WTC11 (cell line): ENCODE data around the gene GUCA2A. TPM values are rescaled to one million over a fixed set of nuclear protein-coding genes. Genes with fewer than 3 reads are reported as not detected.

Experiments used
- ATAC-seq: fragments of 200-7000 bp; cut with Tn5 transposase; 2 replicates; pipeline ENCODE4 v1.10.0; 2021; ENCODE audit warnings: mild to moderate bottlenecking, moderate library complexity
- CTCF ChIA-PET: fragments of 300-600 bp; sonication (Branson Sonifier 250); formaldehyde crosslinking; loops from one replicate; lab custom pipeline; 2021; ENCODE audit warnings: antibody characterized with exemption; lab: Charles Lee
- POLR2A ChIA-PET: fragments of 350-600 bp; sonication (Branson Sonifier 250); formaldehyde crosslinking; loops from one replicate; lab custom pipeline; 2021; ENCODE audit warnings: antibody characterized with exemption; lab: Charles Lee
- DNase-seq: peaks from one replicate; pipeline ENCODE4 v3.0.0; 2021; ENCODE audit warnings: low spot score
- H3K27ac Mint-ChIP-seq: 2 replicates; pipeline ENCODE4 v1.8.0; 2021; ENCODE audit warnings: mixed read lengths
- H3K27me3 Mint-ChIP-seq: 2 replicates; pipeline ENCODE4 v1.8.0; 2021; ENCODE audit warnings: low read depth, mild to moderate bottlenecking, moderate library complexity, mixed read lengths
- H3K36me3 Mint-ChIP-seq: 2 replicates; pipeline ENCODE4 v1.8.0; 2021; ENCODE audit warnings: mixed read lengths
- H3K4me1 Mint-ChIP-seq: 2 replicates; pipeline ENCODE4 v1.8.0; 2022; ENCODE audit warnings: mixed read lengths
- H3K4me3 Mint-ChIP-seq: 2 replicates; pipeline ENCODE4 v1.8.0; 2021; ENCODE audit warnings: mild to moderate bottlenecking, moderate library complexity, mixed read lengths
- H3K9me3 Mint-ChIP-seq: 2 replicates; pipeline ENCODE4 v1.8.0; 2021; ENCODE audit warnings: mixed read lengths
- ATF1 ChIP-seq: sonication (generic); formaldehyde crosslinking; IDR thresholded peaks from 2 replicates; pipeline ENCODE4 v1.8.1; 2023; ENCODE audit warnings: mild to moderate bottlenecking, moderate library complexity, missing genetic modification reagents
- CBFB ChIP-seq: sonication (generic); formaldehyde crosslinking; IDR thresholded peaks from 2 replicates; pipeline ENCODE4 v1.8.1; 2022; ENCODE audit warnings: mild to moderate bottlenecking, low read depth, missing genetic modification reagents
- E2F1 ChIP-seq: sonication (generic); formaldehyde crosslinking; IDR thresholded peaks from 2 replicates; pipeline ENCODE4 v1.8.0; 2022; ENCODE audit warnings: mild to moderate bottlenecking, missing genetic modification reagents
- GTF2I ChIP-seq: fragments of 250-450 bp; sonication (Bioruptor Pico); conservative IDR thresholded peaks from 2 replicates; pipeline ENCODE4 v1.4.0; 2021; ENCODE audit warnings: mild to moderate bottlenecking
- NR1H2 ChIP-seq: sonication (generic); formaldehyde crosslinking; IDR thresholded peaks from 2 replicates; pipeline ENCODE4 v1.9.0; 2021; ENCODE audit warnings: mild to moderate bottlenecking, moderate library complexity, missing genetic modification reagents
- NR2C2 ChIP-seq: sonication (generic); formaldehyde crosslinking; IDR thresholded peaks from 2 replicates; pipeline ENCODE4 v1.8.0; 2022; ENCODE audit warnings: mild to moderate bottlenecking, missing genetic modification reagents
- NR3C1 ChIP-seq: sonication (generic); formaldehyde crosslinking; conservative IDR thresholded peaks from 2 replicates; pipeline ENCODE4 v1.8.1; 2023; ENCODE audit warnings: low read depth, mild to moderate bottlenecking, missing genetic modification reagents
- RORB ChIP-seq: fragments of 250-450 bp; sonication (Bioruptor Pico); IDR thresholded peaks from 2 replicates; pipeline ENCODE4 v1.9.0; 2021; ENCODE audit warnings: mild to moderate bottlenecking
- SOX15 ChIP-seq: fragments of 250-450 bp; sonication (Bioruptor Pico); IDR thresholded peaks from 2 replicates; pipeline ENCODE4 v1.9.0; 2021; ENCODE audit warnings: mild to moderate bottlenecking
- TCF7 ChIP-seq: sonication (generic); formaldehyde crosslinking; IDR thresholded peaks from 2 replicates; pipeline ENCODE4 v1.8.0; 2022; ENCODE audit warnings: mild to moderate bottlenecking, low read depth, missing genetic modification reagents, moderate library complexity
- ZNF121 ChIP-seq: sonication (generic); formaldehyde crosslinking; IDR thresholded peaks from 2 replicates; pipeline ENCODE4 v1.8.0; 2023; ENCODE audit warnings: missing genetic modification reagents
- ZNF232 ChIP-seq: sonication (generic); formaldehyde crosslinking; IDR thresholded peaks from 2 replicates; pipeline ENCODE4 v1.8.0; 2022; ENCODE audit warnings: mild to moderate bottlenecking, missing genetic modification reagents
- ZNF281 ChIP-seq: sonication (generic); formaldehyde crosslinking; IDR thresholded peaks from 2 replicates; pipeline ENCODE4 v1.8.0; 2023; ENCODE audit warnings: mild to moderate bottlenecking, missing genetic modification reagents
- ZNF423 ChIP-seq: fragments of 250-450 bp; sonication (Bioruptor Pico); IDR thresholded peaks from 2 replicates; pipeline ENCODE4 v2.1.2; 2022; ENCODE audit warnings: mild to moderate bottlenecking, moderate library complexity
- ZNF671 ChIP-seq: fragments of 250-450 bp; sonication (Bioruptor Pico); IDR thresholded peaks from 2 replicates; pipeline ENCODE4 v1.8.0; 2021; ENCODE audit warnings: mild to moderate bottlenecking
- total RNA-seq: library from RNA; stranded (reverse); gene quantifications from 3 replicates; pipeline ENCODE4 v1.2.3, GENCODE V29; 2021
- TF ChIP-seq, protein P1 (sequence below): sonication (generic); formaldehyde crosslinking; IDR thresholded peaks from 2 replicates; pipeline ENCODE4 v1.8.1; 2022; ENCODE audit warnings: low read depth, mild to moderate bottlenecking, moderate library complexity, missing genetic modification reagents, borderline replicate concordance
- TF ChIP-seq, protein P2 (sequence below): fragments of 250-450 bp; sonication (Bioruptor Pico); IDR thresholded peaks from 2 replicates; pipeline ENCODE4 v1.9.0; 2021; ENCODE audit warnings: mild to moderate bottlenecking, borderline replicate concordance
- TF ChIP-seq, protein P3 (sequence below): sonication (generic); formaldehyde crosslinking; conservative IDR thresholded peaks from 2 replicates; pipeline ENCODE4 v1.8.1; 2022; ENCODE audit warnings: mild to moderate bottlenecking, missing genetic modification reagents

The GUCA2A gene
- total RNA-seq, 1 experiment from 2014 or later = not detected

DNA sequence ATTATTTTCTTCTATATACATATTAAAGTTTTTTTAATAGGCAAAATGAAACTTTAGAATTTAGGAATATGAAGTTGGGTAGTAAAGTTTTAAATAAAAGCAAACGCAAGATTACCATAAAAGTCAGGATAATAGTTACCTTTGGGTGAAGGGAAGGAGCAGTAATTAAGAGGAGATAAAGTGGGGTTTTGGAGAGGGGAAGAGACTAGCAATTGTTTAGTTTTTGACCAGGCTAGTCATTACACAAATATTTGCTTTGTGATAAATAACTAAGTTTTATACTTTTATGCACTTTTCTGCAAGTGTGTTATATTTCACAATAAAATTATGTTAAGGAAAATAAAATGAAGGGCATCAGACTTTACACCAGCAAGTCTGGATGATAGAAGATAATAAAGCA lies 39.0 kb downstream of the GUCA2A start:
- POLR2A ChIA-PET = no interaction called here
- no peaks in the 10 kb centered on the region for H3K36me3 Mint-ChIP-seq
- DNase-seq (no peak), ATAC-seq (no peak)
- H3K27me3 Mint-ChIP-seq = no peaks in the 10 kb centered on the region; the same call in 1 of the 2 replicates
- no peak overlapping the region for H3K4me3 Mint-ChIP-seq
- peaks cover 27% of the 10 kb centered on the region for H3K9me3 Mint-ChIP-seq
- H3K27ac Mint-ChIP-seq = no peak overlapping the region
- H3K4me1 Mint-ChIP-seq = no peaks in the 10 kb centered on the region
- TF ChIP-seq ATF1 (CRISPR knock-in tag) = no peak
- no peak for TF ChIP-seq E2F1 (CRISPR knock-in tag)
- TF ChIP-seq SOX15 (CRISPR knock-in tag) = no peak
- TF ChIP-seq NR2C2 = no peak
- no peak for TF ChIP-seq ZNF121 (CRISPR knock-in tag)
- no peak for TF ChIP-seq NR1H2
- TF ChIP-seq, protein P1, sequence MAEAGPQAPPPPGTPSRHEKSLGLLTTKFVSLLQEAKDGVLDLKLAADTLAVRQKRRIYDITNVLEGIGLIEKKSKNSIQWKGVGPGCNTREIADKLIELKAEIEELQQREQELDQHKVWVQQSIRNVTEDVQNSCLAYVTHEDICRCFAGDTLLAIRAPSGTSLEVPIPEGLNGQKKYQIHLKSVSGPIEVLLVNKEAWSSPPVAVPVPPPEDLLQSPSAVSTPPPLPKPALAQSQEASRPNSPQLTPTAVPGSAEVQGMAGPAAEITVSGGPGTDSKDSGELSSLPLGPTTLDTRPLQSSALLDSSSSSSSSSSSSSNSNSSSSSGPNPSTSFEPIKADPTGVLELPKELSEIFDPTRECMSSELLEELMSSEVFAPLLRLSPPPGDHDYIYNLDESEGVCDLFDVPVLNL (CRISPR knock-in tag) = no peak
- TF ChIP-seq ZNF281 = no peak
- TF ChIP-seq RORB (CRISPR knock-in tag) = no peak
- no peak for TF ChIP-seq TCF7 (CRISPR knock-in tag)
- no peak for TF ChIP-seq ZNF423 (CRISPR knock-in tag)
- TF ChIP-seq, protein P2, sequence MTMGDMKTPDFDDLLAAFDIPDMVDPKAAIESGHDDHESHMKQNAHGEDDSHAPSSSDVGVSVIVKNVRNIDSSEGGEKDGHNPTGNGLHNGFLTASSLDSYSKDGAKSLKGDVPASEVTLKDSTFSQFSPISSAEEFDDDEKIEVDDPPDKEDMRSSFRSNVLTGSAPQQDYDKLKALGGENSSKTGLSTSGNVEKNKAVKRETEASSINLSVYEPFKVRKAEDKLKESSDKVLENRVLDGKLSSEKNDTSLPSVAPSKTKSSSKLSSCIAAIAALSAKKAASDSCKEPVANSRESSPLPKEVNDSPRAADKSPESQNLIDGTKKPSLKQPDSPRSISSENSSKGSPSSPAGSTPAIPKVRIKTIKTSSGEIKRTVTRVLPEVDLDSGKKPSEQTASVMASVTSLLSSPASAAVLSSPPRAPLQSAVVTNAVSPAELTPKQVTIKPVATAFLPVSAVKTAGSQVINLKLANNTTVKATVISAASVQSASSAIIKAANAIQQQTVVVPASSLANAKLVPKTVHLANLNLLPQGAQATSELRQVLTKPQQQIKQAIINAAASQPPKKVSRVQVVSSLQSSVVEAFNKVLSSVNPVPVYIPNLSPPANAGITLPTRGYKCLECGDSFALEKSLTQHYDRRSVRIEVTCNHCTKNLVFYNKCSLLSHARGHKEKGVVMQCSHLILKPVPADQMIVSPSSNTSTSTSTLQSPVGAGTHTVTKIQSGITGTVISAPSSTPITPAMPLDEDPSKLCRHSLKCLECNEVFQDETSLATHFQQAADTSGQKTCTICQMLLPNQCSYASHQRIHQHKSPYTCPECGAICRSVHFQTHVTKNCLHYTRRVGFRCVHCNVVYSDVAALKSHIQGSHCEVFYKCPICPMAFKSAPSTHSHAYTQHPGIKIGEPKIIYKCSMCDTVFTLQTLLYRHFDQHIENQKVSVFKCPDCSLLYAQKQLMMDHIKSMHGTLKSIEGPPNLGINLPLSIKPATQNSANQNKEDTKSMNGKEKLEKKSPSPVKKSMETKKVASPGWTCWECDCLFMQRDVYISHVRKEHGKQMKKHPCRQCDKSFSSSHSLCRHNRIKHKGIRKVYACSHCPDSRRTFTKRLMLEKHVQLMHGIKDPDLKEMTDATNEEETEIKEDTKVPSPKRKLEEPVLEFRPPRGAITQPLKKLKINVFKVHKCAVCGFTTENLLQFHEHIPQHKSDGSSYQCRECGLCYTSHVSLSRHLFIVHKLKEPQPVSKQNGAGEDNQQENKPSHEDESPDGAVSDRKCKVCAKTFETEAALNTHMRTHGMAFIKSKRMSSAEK (CRISPR knock-in tag) = no peak
- TF ChIP-seq, all 79 proteins: peak for 0
- CTCF ChIA-PET = interaction anchor here (1.0 kb wide), 1 partner anchor 314 kb away, joined by 3 read pairs; no protein-coding TSS in a partner anchor

- no peaks in the 10 kb centered on the region; the same call in 1 of the 2 replicates for H3K27me3 Mint-ChIP-seq
- no peak overlapping the region for H3K27ac Mint-ChIP-seq
- H3K4me1 Mint-ChIP-seq = peaks cover 3% of the 10 kb centered on the region
- POLR2A ChIA-PET = no interaction called here
- DNase-seq (no peak), ATAC-seq (no peak)
- H3K9me3 Mint-ChIP-seq = peaks cover 27% of the 10 kb centered on the region
- no peaks in the 10 kb centered on the region for H3K36me3 Mint-ChIP-seq
- CTCF ChIA-PET = no interaction called here
- H3K4me3 Mint-ChIP-seq = no peak overlapping the region
- no peak for TF ChIP-seq GTF2I (CRISPR knock-in tag)
- no peak for TF ChIP-seq NR3C1 (CRISPR knock-in tag)
- no peak for TF ChIP-seq ZNF232 (CRISPR knock-in tag)
- TF ChIP-seq, protein P3, sequence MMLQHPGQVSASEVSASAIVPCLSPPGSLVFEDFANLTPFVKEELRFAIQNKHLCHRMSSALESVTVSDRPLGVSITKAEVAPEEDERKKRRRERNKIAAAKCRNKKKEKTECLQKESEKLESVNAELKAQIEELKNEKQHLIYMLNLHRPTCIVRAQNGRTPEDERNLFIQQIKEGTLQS = no peak
- TF ChIP-seq CBFB (CRISPR knock-in tag) = no peak
- no peak for TF ChIP-seq ZNF671 (CRISPR knock-in tag)
These were observed 42.1 kb downstream of the GUCA2A start for GRCh38 chr1:42122408-42122807.
